Adrenal gland (tissue), 19 donors: ENCODE measurements around the gene WNT3. TPM values are rescaled to one million over a fixed set of nuclear protein-coding genes. Genes with fewer than 3 reads are reported as not detected.

Experiments
- DNase-seq, 7 donors: peaks; one replicate each; pipeline ENCODE4 v3.0.0-alpha.2; 2019 to 2020
- H3K27ac ChIP-seq, 5 donors: fragments of 200-600 bp; sonication (generic) in 4 of 5; 1 replicate in 3 of 5; 2 replicates in 2 of 5; pipeline versions ENCODE4 v1.5.1 to v1.8.0; 2016 to 2020; ENCODE audit warnings: mild to moderate bottlenecking in 1 of 5
- H3K27me3 ChIP-seq: fragments of 200-600 bp; 2 replicates; pipeline ENCODE4 v1.8.0; 2021
- H3K36me3 ChIP-seq, 2 donors: fragments of 200-600 bp; replicated peaks in 1 of 2; 1 replicate in 1 of 2; 2 replicates in 1 of 2; pipeline versions ENCODE4 v1.5.1 to v1.8.0; 2018 to 2022
- H3K4me1 ChIP-seq, 2 donors: fragments of 200-600 bp; replicated peaks in 1 of 2; 1 replicate in 1 of 2; 2 replicates in 1 of 2; pipeline versions ENCODE4 v1.5.1 to v1.8.0; 2018 to 2021
- H3K4me3 ChIP-seq, 4 donors: fragments of 200-600 bp; sonication (generic) in 3 of 4; one replicate each; pipeline ENCODE4 v1.5.1; 2016 to 2018
- H3K9me3 ChIP-seq, 3 donors: fragments of 200-600 bp; sonication (generic) in 1 of 3; replicated peaks in 1 of 3; 1 replicate in 2 of 3; 2 replicates in 1 of 3; pipeline versions ENCODE4 v1.5.1 to v1.8.0; 2016 to 2021
- POLR2A ChIP-seq, 2 donors: fragments of 450-650 bp; IDR thresholded peaks; one replicate each; pipeline ENCODE4 v1.6.1; 2017; ENCODE audit warnings: antibody characterized with exemption in 2 of 2, mild to moderate bottlenecking in 2 of 2, moderate library complexity in 1 of 2
- WGBS, 4 donors: extraction: QIAGEN DNeasy Blood & Tissue Kit in 2 of 4; methylation state at CpG; one replicate each; pipeline versions ENCODE4 v1.1.5 to v1.1.7; 2013 to 2017; 5-methylcytosine and 5-hydroxymethylcytosine counted together
- intact Hi-C, 2 donors: fragments of 100-400 bp; cut with DNase I; formaldehyde crosslinking; loops; one replicate each; pipeline versions ENCODE4 v1.14.1 to v1.15.0; 2022 to 2023
- long read RNA-seq, 10 donors: library from polyadenylated mRNA in 3 of 10; unstranded in 2 of 10; stranded (forward) in 1 of 10; transcript quantifications; one replicate each; pipeline ENCODE4 v2.0.0 and lab custom pipeline, GENCODE V29; 2021 to 2026
- polyA plus RNA-seq, 3 donors: library from polyadenylated mRNA; stranded (reverse); fragments of 200-250 nt in 2 of 3; fragments of 350-450 nt in 1 of 3; fragmentation: Illumina TruSeq in 1 of 3; extraction: RNeasy Lipid Tissue Mini Kit (QIAGEN cat#74804) in 1 of 3; gene quantifications; one replicate each; pipeline ENCODE4 v1.2.3, GENCODE V29; 2013 to 2014
- total RNA-seq, 9 donors: library from RNA; depleted of rRNA in 4 of 9; stranded (reverse); fragments of >200 nt in 4 of 9; fragments of 120-200 nt in 1 of 9; fragmentation: NEBNext Ultra II Directional in 1 of 9; extraction: Animal tissue kit (Norgen Biotek cat#: 25700) in 1 of 9; gene quantifications; one replicate each; pipeline versions ENCODE4 v1.1.0 to v1.2.4, GENCODE V29; 2013 to 2023
- TF ChIP-seq, protein P1 (sequence below), 6 experiments: fragments of 450-650 bp in 4 of 6; fragments of 200-600 bp in 2 of 6; sonication (generic) in 1 of 6; IDR thresholded peaks; 1 replicate in 5 of 6; 2 replicates in 1 of 6; pipeline versions ENCODE4 v1.5.1 to v1.8.0; 2016 to 2021; ENCODE audit warnings: antibody characterized with exemption in 6 of 6, mild to moderate bottlenecking in 2 of 6, moderate library complexity in 1 of 6
- donor health status: healthy with polysubstance abuse.
- donor health status: Bipolar disorder and iron deficiency.
- donor health status: DM: yes; HTN: yes; CAD: no.
- donor health status: DM: no; HTN: no; CAD: no.
- donor health status: DM: no; HTN: no; CAD: no.
- donor health status: DM: yes; HTN: yes; CAD: no.

The WNT3 gene, protein sequence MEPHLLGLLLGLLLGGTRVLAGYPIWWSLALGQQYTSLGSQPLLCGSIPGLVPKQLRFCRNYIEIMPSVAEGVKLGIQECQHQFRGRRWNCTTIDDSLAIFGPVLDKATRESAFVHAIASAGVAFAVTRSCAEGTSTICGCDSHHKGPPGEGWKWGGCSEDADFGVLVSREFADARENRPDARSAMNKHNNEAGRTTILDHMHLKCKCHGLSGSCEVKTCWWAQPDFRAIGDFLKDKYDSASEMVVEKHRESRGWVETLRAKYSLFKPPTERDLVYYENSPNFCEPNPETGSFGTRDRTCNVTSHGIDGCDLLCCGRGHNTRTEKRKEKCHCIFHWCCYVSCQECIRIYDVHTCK
- 1 to 10 TPM in 3 of 9 donors, under 1 TPM in 4, not detected in 2; 0.17 to 1.1 (median 0.46) TPM for total RNA-seq
- 1 to 10 TPM in 1 of 3 donors, under 1 TPM in 2; 0.16 to 1.0 (median 0.40) TPM for polyA plus RNA-seq
- long read RNA-seq, donor 1, result 0 reads
- long read RNA-seq, donor 2, partial matches to known transcripts, result 0 of 1 reads
- long read RNA-seq, donor 2, other reads (novel, unspliced or antisense), result 0 of 1 reads
- long read RNA-seq, donor 3, result 0 reads
- long read RNA-seq, donor 4, result 0 reads
- long read RNA-seq, donor 5, partial matches to known transcripts, result 1 of 1 reads
- long read RNA-seq, donor 5, other reads (novel, unspliced or antisense), result 0 of 1 reads
- long read RNA-seq, donor 6, partial matches to known transcripts, result 0 of 1 reads
- long read RNA-seq, donor 6, other reads (novel, unspliced or antisense), result 1 of 1 reads
- long read RNA-seq, donor 7, result 0 reads
- long read RNA-seq, donor 8, result 0 reads
- long read RNA-seq, donor 9, partial matches to known transcripts, result 10 of 11 reads
- long read RNA-seq, donor 9, other reads (novel, unspliced or antisense), result 0 of 11 reads
- long read RNA-seq, donor 10, result 0 reads

DNA sequence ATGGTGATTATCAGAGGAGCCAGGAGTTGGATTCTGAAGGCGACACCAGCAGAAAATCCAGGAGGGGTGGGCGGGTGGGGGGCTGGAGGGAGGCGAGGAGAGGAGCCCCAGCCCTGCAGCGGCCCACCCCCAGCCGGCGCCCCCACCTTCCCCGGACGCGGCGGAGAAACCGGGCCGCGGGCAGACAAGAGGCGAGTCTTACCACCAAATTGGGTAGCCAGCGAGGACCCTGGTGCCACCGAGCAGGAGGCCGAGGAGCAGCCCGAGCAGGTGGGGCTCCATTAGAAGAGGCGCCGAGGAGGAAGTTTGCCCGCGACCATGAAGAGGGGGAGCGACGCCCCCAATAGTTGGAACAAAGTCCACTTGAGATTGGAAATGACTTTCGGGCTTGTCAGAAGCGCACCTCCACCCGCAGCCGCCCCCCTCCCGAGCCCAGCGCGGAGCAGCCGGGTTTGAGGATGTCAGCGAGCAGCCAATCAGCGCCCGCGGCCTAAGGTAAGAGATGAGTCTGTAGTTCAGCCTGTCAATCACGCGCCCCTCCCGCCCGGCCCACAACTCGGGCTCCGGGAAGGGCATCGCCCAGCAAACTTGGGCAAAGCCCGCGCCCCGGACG is at the start of gene WNT3:
Gene WNT3 (minus strand): TSS at position 377 of the 613 bp plus-strand sequence. CDS start 95 bp downstream, at position 282.
- intact Hi-C loops, result no loop called here
- 4 to 8% (median 6%) methylated on average over 7 to 47 of the region's 47 CpGs for WGBS, 4 donors
- no peak for DNase-seq
- Histone ChIP-seq H3K27ac (no peak within 1 kb of the TSS), H3K9me3 (no peaks in the 10 kb centered on the region), H3K4me1 (peaks cover 8 to 14% of the 10 kb centered on the region in 2 donors), H3K36me3 (no peaks in the 10 kb centered on the region), H3K4me3 (peak within 1 kb of the TSS in 2 of 4 donors; percentile 3 to 50), H3K27me3 (peaks cover 60% of the 10 kb centered on the region)
- no peak for TF ChIP-seq POLR2A (IDR thresholded peaks at IDR 0.05)
- TF ChIP-seq, protein P1, sequence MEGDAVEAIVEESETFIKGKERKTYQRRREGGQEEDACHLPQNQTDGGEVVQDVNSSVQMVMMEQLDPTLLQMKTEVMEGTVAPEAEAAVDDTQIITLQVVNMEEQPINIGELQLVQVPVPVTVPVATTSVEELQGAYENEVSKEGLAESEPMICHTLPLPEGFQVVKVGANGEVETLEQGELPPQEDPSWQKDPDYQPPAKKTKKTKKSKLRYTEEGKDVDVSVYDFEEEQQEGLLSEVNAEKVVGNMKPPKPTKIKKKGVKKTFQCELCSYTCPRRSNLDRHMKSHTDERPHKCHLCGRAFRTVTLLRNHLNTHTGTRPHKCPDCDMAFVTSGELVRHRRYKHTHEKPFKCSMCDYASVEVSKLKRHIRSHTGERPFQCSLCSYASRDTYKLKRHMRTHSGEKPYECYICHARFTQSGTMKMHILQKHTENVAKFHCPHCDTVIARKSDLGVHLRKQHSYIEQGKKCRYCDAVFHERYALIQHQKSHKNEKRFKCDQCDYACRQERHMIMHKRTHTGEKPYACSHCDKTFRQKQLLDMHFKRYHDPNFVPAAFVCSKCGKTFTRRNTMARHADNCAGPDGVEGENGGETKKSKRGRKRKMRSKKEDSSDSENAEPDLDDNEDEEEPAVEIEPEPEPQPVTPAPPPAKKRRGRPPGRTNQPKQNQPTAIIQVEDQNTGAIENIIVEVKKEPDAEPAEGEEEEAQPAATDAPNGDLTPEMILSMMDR (IDR thresholded peaks at IDR 0.05), result no peak

DNA sequence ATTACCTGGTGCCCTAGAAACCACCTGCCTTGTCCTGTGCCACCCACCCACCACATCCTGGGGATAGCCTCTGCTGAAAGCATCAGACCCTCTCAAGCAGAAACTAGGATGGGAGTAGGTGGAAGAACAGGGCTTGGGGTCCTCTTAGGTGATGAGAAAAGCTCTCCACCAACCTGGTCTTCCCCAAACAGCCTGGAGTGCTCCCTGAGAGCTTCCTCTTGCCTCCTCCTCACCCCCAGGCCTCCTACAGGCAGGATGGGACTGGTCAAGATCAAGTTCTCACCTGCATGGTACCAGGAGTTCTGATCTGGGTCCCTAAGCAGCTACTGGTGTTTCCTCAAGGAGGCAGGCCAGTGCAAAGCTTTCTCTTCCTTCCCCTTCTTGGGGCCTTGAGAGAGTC is 48.3 kb upstream of the WNT3 start:
- Histone ChIP-seq H3K36me3 (no peaks in the 10 kb centered on the region), H3K4me1 (no peaks in the 10 kb centered on the region), H3K9me3 (no peaks in the 10 kb centered on the region), H3K27me3 (peaks cover 3% of the 10 kb centered on the region), H3K27ac (no peak overlapping the region), H3K4me3 (no peak overlapping the region)
- TF ChIP-seq, protein P1 (IDR thresholded peaks at IDR 0.05), result no peak
- no peak for TF ChIP-seq POLR2A (IDR thresholded peaks at IDR 0.05)
- DNase-seq, result no peak
- intact Hi-C loops, result loop anchor here in 1 of 2 donors (10.0 kb wide), 1 partner anchor 128 kb away; no protein-coding TSS in a partner anchor

DNA sequence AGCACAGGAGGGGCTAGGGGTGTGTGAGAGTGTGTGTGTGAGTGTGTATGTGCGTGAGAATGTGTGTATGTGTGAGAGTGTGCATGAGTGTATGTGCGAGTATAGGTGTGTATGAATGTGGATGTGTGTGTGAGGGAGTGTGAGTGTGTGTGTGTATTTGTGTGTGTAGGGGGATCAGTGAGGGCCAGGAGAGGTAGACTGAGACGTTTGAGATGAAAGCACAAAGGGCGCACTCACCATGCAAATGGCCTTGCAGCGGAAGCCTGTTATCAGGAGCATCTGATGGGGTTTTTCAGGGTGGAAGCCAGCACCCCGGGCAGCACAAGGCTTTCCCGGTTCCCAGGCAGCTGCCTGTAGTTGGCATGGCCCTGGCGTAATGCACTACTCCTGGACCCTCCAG is 47.8 kb upstream of the WNT3 start:
- no peak overlapping the region for H3K4me3 ChIP-seq
- peaks cover 3% of the 10 kb centered on the region for H3K27me3 ChIP-seq
- no peak for DNase-seq
- TF ChIP-seq POLR2A (IDR thresholded peaks at IDR 0.05), result no peak
- TF ChIP-seq, protein P1 (IDR thresholded peaks at IDR 0.05), result no peak
- no peaks in the 10 kb centered on the region for H3K36me3 ChIP-seq
- intact Hi-C loops, result loop anchor here in 1 of 2 donors (10.0 kb wide), 1 partner anchor 128 kb away; no protein-coding TSS in a partner anchor
- no peaks in the 10 kb centered on the region for H3K9me3 ChIP-seq
- H3K27ac ChIP-seq, result no peak overlapping the region
- 49 to 72% (median 58%) methylated on average over 5 to 8 of the region's 8 CpGs for WGBS, 4 donors
- no peaks in the 10 kb centered on the region for H3K4me1 ChIP-seq

DNA sequence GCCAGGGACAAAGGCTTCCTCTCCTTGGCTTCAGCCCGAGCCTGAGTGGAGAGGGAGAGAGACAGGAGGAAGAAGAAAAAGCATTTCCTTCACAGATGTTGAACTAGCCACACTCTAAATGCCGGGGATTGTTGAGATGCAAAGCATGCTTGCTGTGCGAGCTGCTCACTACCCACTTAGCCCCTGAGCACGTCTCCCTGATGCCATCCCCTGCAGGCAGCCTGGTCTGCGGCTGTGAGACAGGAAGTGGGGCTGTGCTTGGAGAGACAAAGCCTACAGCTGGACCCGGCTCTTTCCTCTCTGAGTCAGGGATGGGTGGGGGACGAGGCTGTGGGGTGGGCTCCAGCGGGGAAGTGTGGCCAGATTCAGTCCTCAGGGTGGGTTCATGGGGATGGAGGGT is 46.6 kb upstream of the WNT3 start:
- intact Hi-C loops, result loop anchor here in 1 of 2 donors (10.0 kb wide), 1 partner anchor 130 kb away; no protein-coding TSS in a partner anchor
- no peaks in the 10 kb centered on the region for H3K9me3 ChIP-seq

More for the DNA sequence above, 46.6 kb upstream of the WNT3 start:
- 51 to 73% (median 52%) methylated on average over 3 to 8 of the region's 8 CpGs for WGBS, 4 donors
- Histone ChIP-seq H3K4me3 (no peak overlapping the region), H3K36me3 (no peaks in the 10 kb centered on the region), H3K27ac (no peak overlapping the region), H3K27me3 (peaks cover 3% of the 10 kb centered on the region), H3K4me1 (no peaks in the 10 kb centered on the region)
- TF ChIP-seq, protein P1 (IDR thresholded peaks at IDR 0.05), result no peak
- no peak for TF ChIP-seq POLR2A (IDR thresholded peaks at IDR 0.05)
- DNase-seq, result no peak
